CD4-positive, CD25-positive, alpha-beta regulatory T cell (primary cell): ENCODE data around the gene VDR. TPM values are rescaled to one million over a fixed set of nuclear protein-coding genes. Genes with fewer than 3 reads are reported as not detected.

ENCODE experiments used
- ATAC-seq, 2 donors: fragments of 150-1000 bp; cut with Tn5 transposase; one replicate each; pipeline ENCODE4 v1.10.0; 2021; ENCODE audit warnings: low read depth in 2 of 2, moderate number of reproducible peaks in 2 of 2, moderate library complexity in 1 of 2
- DNase-seq, 3 donors: peaks; one replicate each; pipeline versions ENCODE4 v3.0.0 to v3.0.0-alpha.2; 2012 to 2022; ENCODE audit warnings: mixed read lengths in 1 of 3
- H3K27ac ChIP-seq: one replicate; pipeline ENCODE4 v1.7.0; 2013; ENCODE audit warnings: mild to moderate bottlenecking, low read length; ENCODE audit not compliant: insufficient read depth, poor library complexity, severe bottlenecking
- H3K27me3 ChIP-seq: one replicate; pipeline ENCODE4 v1.7.0; 2013; ENCODE audit warnings: low read length; ENCODE audit not compliant: control insufficient read depth, insufficient read depth
- H3K36me3 ChIP-seq: one replicate; pipeline ENCODE4 v1.7.0; 2013; ENCODE audit warnings: mild to moderate bottlenecking, low read length, moderate library complexity; ENCODE audit not compliant: control insufficient read depth, insufficient read depth
- H3K4me1 ChIP-seq: 2 replicates; pipeline ENCODE4 v1.7.0; 2013; ENCODE audit warnings: mild to moderate bottlenecking, low read length; ENCODE audit not compliant: insufficient read depth, control insufficient read depth, poor library complexity, severe bottlenecking
- H3K4me3 ChIP-seq: one replicate; pipeline ENCODE4 v1.7.0; 2013; ENCODE audit warnings: low read depth, mild to moderate bottlenecking, low read length, moderate library complexity
- H3K9me3 ChIP-seq, 2 experiments: 1 replicate in 1 of 2; 2 replicates in 1 of 2; pipeline ENCODE4 v1.7.0; 2013; ENCODE audit warnings: low read length in 2 of 2, mild to moderate bottlenecking in 1 of 2, moderate library complexity in 1 of 2; ENCODE audit not compliant: control insufficient read depth in 2 of 2
- H3K27ac Mint-ChIP-seq, 3 donors: one replicate each; pipeline ENCODE4 v1.8.0; 2020 to 2022; ENCODE audit warnings: mild to moderate bottlenecking in 3 of 3, mixed read lengths in 3 of 3, moderate library complexity in 2 of 3
- H3K27me3 Mint-ChIP-seq: one replicate; pipeline ENCODE4 v1.8.0; 2022; ENCODE audit warnings: mild to moderate bottlenecking, mixed read lengths
- H3K36me3 Mint-ChIP-seq: one replicate; pipeline ENCODE4 v1.8.0; 2020; ENCODE audit warnings: mixed read lengths
- H3K4me1 Mint-ChIP-seq, 4 donors: one replicate each; pipeline ENCODE4 v1.8.0; 2020 to 2022; ENCODE audit warnings: mixed read lengths in 4 of 4, mild to moderate bottlenecking in 1 of 4
- H3K4me3 Mint-ChIP-seq, 4 donors: one replicate each; pipeline ENCODE4 v1.8.0; 2020 to 2022; ENCODE audit warnings: mild to moderate bottlenecking in 4 of 4, mixed read lengths in 4 of 4, moderate library complexity in 3 of 4
- H3K9me3 Mint-ChIP-seq, 7 donors: one replicate each; pipeline ENCODE4 v1.8.0; 2020 to 2022; ENCODE audit warnings: mixed read lengths in 7 of 7, mild to moderate bottlenecking in 3 of 7, moderate library complexity in 2 of 7
- polyA plus RNA-seq, 4 donors: library from polyadenylated mRNA; unstranded; fragments of 300-500 nt; fragmentation: Illumina TruSeq; gene quantifications; one replicate each; pipeline ENCODE4 v1.2.3, GENCODE V29; 2021
- total RNA-seq: library from RNA; stranded (reverse); gene quantifications from one replicate; pipeline ENCODE4 v1.2.3, GENCODE V29; 2022

Gene VDR
- total and polyA plus RNA-seq, 5 donors from 2014 or later, result 1.6 to 4.5 (median 2.8) TPM

DNA sequence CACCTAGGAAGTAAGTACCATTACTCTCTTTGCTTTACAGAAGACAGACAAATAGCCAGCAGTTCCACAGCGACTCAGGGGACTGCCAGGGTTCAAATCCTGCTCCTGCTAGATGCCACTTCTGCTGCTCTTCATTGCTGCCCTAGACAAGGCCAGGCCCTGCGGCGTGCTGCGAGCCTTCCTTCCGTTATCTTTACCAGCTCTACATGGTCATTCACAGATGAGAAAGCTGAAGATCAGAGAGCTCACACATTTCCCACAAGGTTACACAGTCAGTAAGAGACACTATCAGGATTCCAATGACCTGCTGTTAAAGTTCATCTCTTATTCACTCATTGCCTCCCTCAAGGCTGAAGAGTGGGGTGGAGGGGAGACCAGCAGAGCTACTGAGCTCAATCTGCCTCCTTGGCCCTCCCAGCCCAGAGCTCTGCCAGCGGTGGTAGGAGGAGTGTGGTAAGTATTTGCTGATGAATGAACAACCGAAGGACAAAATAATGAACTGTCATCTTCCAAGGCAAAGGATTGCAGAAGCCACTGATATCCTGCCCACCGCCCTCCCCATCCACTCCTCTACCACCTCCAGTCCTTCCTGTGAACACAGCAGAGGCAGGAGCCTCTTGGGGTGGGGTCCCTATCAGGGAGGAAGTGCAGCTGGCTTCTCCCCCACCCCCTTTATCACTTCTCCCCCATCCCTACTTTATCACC lies 70.4 kb downstream of the VDR start:
- Histone ChIP-seq H3K36me3 (no peaks in the 10 kb centered on the region), H3K27me3 (no peaks in the 10 kb centered on the region), H3K4me3 (no peak overlapping the region), H3K4me1 (peaks cover 63% of the 10 kb centered on the region), H3K27ac (peak overlapping the region; percentile 85), H3K9me3 (no peaks in the 10 kb centered on the region)
- H3K27ac Mint-ChIP-seq, result peak overlapping the region; percentile 97
- peak overlapping the region; percentile 47 to 68 (median 52) for H3K4me3 Mint-ChIP-seq
- H3K4me1 Mint-ChIP-seq, result peaks cover 19 to 76% (median 46%) of the 10 kb centered on the region in 4 donors
- DNase-seq, result no peak
- no peak for ATAC-seq
- H3K36me3 Mint-ChIP-seq, result no peaks in the 10 kb centered on the region
- no peaks in the 10 kb centered on the region for H3K9me3 Mint-ChIP-seq
- H3K27me3 Mint-ChIP-seq, result no peaks in the 10 kb centered on the region

DNA sequence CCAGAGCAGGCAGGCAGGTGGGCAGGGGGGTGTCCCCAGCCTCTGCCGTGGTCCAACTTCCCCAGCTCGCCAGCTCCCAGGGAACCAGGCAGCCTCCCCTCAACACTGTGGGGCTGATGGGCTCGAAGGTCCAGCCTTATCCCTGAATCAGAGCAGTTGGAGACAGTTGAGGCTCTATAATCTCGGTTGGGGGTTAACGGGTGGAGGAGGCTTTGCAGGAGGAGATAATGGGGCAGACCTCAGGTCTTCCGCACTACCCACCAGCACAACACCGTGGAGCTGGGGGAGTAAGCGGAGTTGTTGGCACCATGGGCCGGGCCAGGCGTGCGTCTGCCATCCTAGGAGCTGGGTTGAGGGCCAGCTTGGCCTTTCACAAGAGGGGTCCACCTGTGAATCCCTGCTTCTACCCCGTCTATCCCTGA lies 71.2 kb downstream of the VDR start:
- ATAC-seq (no peak), DNase-seq (no peak)
- peak overlapping the region in 3 of 4 donors; percentile 39 to 92 (median 70) for H3K4me3 Mint-ChIP-seq
- Histone ChIP-seq H3K4me1 (peaks cover 71% of the 10 kb centered on the region), H3K27me3 (no peaks in the 10 kb centered on the region), H3K9me3 (no peaks in the 10 kb centered on the region), H3K36me3 (no peaks in the 10 kb centered on the region), H3K4me3 (no peak overlapping the region), H3K27ac (peak overlapping the region; percentile 85)
- H3K9me3 Mint-ChIP-seq, result no peaks in the 10 kb centered on the region
- H3K27me3 Mint-ChIP-seq, result no peaks in the 10 kb centered on the region
- peak overlapping the region; percentile 97 for H3K27ac Mint-ChIP-seq
- H3K4me1 Mint-ChIP-seq, result peaks cover 19 to 83% (median 53%) of the 10 kb centered on the region in 4 donors
- no peaks in the 10 kb centered on the region for H3K36me3 Mint-ChIP-seq

DNA sequence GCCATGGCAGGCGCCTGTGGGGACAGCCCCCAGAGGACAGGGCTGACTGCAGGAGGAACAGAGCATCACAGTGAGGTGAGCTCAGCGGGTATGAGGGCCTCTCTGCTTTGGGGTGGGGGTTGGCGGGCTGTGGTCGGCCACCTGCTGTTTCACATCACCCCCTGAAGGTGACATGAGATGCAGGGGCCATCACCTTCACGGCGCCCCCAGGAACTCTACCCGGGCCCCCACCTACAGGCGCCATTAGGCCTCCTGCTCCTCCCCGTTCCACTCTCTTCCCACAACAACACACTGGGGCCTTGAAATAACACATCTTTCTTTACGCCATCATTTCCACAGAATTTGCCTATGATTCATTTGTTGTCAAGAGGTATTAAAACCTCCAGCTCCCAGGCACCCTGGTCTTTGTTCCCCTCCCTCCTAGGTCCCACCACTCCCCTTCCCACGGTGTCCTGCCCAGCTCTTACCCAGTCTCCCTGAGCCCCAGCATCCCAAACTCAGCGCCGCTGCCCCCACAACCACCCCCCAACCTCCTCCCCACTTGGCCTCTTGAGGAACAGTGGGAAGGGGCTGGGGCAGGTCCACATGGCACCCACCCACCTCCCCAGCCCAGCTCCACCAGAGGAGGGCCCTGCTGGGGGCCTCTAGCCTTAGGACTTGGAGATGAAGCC lies 72.4 kb downstream of the VDR start:
- Mint-ChIP-seq H3K27me3 (no peaks in the 10 kb centered on the region), H3K27ac (peak overlapping the region; percentile 97), H3K4me3 (peak overlapping the region; percentile 70 to 92 (median 80)), H3K36me3 (no peaks in the 10 kb centered on the region), H3K9me3 (no peaks in the 10 kb centered on the region), H3K4me1 (peaks cover 13 to 88% (median 53%) of the 10 kb centered on the region in 4 donors)
- DNase-seq (no peak), ATAC-seq (peak; percentile 24 to 33)
- Histone ChIP-seq H3K4me3 (peak overlapping the region; percentile 32), H3K36me3 (no peaks in the 10 kb centered on the region), H3K27me3 (no peaks in the 10 kb centered on the region), H3K4me1 (peaks cover 72% of the 10 kb centered on the region), H3K27ac (peak overlapping the region; percentile 85), H3K9me3 (no peaks in the 10 kb centered on the region)

DNA sequence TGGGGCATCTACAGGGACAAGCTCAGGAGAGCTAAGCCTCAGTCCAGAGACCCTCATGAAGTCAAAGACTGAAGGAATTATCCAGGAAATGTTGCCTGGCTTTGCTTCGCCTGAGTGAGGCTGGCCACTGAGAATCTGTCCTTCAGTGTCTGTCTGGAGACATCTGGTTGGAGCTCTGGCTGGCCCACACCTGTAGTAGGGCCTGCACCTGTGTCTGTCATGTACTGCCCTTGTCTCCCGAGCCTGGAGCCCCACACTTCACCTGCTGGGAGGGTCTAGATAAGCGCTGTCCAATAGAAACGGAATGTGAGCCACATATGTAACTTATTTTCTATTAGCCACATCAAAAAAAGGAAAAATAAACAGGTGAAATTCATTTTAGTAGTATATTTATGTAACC lies 75.2 kb downstream of the VDR start:
- no peaks in the 10 kb centered on the region for H3K9me3 Mint-ChIP-seq
- H3K27ac ChIP-seq, result peak overlapping the region; percentile 49
- H3K27me3 Mint-ChIP-seq, result no peaks in the 10 kb centered on the region
- H3K9me3 ChIP-seq, result no peaks in the 10 kb centered on the region
- H3K4me1 ChIP-seq, result peaks cover 92% of the 10 kb centered on the region
- DNase-seq, result no peak
- H3K4me3 ChIP-seq, result peak overlapping the region; percentile 13
- H3K36me3 ChIP-seq, result no peaks in the 10 kb centered on the region
- peaks cover 18 to 92% (median 58%) of the 10 kb centered on the region in 4 donors for H3K4me1 Mint-ChIP-seq
- peak overlapping the region; percentile 77 to 87 (median 79) for H3K27ac Mint-ChIP-seq
- no peaks in the 10 kb centered on the region for H3K36me3 Mint-ChIP-seq
- no peak for ATAC-seq
- H3K4me3 Mint-ChIP-seq, result peak overlapping the region in 2 of 4 donors; percentile 28 to 43
- H3K27me3 ChIP-seq, result no peaks in the 10 kb centered on the region

DNA sequence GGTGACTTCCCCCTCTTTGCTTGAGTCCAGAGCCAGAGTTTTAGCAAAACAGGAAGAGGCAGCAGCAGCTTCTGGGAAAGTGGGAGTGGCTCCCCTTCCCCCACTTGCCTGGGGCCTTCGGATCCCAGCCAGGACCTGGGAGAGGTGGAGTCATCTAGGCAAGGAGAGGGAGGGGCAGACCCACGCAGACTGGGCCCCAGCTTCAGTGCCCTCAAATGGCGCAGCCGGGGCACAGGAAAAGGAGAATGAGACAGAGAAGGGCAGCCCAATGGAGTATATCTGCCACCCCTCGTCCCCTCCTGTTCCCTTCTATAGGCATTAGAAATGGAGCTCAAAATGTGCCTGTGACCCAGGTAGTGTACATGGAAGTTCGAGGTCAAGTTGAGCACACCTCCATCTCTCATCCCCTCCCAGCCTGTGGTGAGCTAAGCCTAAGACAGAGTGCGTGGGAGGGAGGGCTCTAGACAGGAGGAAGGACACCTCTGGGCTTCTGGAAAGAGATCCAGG lies 75.8 kb downstream of the VDR start:
- Mint-ChIP-seq H3K27me3 (no peaks in the 10 kb centered on the region), H3K4me3 (peak overlapping the region in 3 of 4 donors; percentile 28 to 62 (median 43)), H3K4me1 (peaks cover 21 to 92% (median 60%) of the 10 kb centered on the region in 4 donors), H3K9me3 (no peaks in the 10 kb centered on the region), H3K36me3 (no peaks in the 10 kb centered on the region), H3K27ac (peak overlapping the region; percentile 77 to 90 (median 79))
- no peak for ATAC-seq
- no peaks in the 10 kb centered on the region for H3K27me3 ChIP-seq
- H3K36me3 ChIP-seq, result no peaks in the 10 kb centered on the region
- H3K9me3 ChIP-seq, result no peaks in the 10 kb centered on the region
- H3K27ac ChIP-seq, result peak overlapping the region; percentile 49
- no peak for DNase-seq
- H3K4me1 ChIP-seq, result peaks cover 92% of the 10 kb centered on the region
- H3K4me3 ChIP-seq, result peak overlapping the region; percentile 13

DNA sequence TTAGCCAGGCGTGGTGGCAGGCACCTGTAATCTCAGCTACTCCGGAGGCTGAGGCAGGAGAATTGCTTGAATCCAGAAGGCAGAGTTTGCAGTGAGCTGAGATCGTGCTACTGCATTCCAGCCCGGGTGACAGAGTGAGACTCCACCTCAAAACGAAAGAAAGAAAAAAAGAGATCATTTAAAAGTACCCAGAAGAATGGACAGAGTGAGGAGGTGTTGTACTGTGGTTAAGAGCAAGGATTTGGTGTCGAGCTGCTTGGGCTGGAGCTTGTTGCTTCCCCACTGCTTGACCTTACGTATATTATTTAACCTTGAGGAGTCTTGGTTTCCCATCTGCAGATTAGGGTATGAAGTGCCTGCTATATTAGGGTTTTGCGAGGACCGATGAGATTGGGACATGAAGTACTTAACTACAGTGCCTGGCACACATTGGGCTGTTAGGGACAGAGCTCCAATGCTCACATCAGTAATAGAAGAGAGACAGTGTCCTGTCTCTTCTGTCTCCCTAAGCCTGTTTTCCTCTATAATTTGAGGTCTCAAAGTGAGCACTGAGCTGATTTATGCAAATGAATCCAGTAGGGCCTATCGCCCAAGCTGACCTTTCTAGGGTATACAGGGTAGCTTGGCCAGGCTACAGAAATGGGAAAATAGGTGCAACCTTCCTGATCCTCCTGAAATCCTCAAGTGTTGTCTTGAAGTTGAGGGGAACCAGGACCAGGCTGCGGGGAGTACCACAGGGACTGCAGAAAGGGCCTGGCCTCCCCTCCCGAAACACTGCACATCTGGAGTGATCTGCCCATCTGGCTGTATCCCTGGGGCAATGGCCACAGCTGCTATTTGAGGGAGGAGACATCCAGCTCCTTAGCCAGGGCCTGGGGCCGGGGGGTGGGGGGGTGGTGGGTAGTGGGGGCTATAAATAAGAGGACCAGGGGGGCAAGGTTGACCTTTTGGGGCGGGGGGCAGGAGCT lies 76.5 kb downstream of the VDR start:
- Histone ChIP-seq H3K4me3 (no peak overlapping the region), H3K4me1 (peaks cover 89% of the 10 kb centered on the region), H3K27ac (peak overlapping the region; percentile 49), H3K9me3 (no peaks in the 10 kb centered on the region), H3K27me3 (no peaks in the 10 kb centered on the region), H3K36me3 (no peaks in the 10 kb centered on the region)
- Mint-ChIP-seq H3K9me3 (no peaks in the 10 kb centered on the region), H3K4me3 (peak overlapping the region; percentile 43 to 84 (median 69)), H3K27me3 (no peaks in the 10 kb centered on the region), H3K4me1 (peaks cover 21 to 92% (median 59%) of the 10 kb centered on the region in 4 donors), H3K36me3 (no peaks in the 10 kb centered on the region), H3K27ac (peak overlapping the region; percentile 77 to 90 (median 79))
- ATAC-seq, result no peak
- no peak for DNase-seq

DNA sequence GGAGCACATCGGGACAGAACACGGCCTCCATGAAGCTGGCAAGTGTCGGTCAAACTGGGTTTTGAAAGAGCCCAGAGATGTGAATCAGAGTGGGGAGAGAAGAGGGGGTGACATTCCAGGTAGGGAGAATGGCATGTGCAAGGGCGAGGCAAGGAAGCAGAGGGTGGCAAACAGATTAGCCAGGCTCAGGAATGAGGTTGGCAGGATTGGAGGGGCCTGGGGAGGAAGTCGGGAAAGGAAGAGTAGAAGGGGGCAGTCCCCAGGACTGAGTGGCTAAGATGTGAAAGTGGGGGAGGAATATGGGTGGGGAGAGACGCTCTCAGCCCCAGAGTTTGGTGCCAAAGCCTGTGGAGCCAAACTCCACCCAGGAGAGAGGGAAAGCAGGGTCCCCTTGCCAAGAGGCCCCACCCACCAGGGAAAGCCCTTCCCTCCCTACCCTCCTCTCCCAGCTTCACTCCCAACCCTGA lies 79.6 kb downstream of the VDR start:
- peaks cover 19 to 92% (median 59%) of the 10 kb centered on the region in 4 donors for H3K4me1 Mint-ChIP-seq
- Histone ChIP-seq H3K4me3 (peak overlapping the region; percentile 37), H3K4me1 (peaks cover 75% of the 10 kb centered on the region), H3K36me3 (no peaks in the 10 kb centered on the region), H3K9me3 (no peaks in the 10 kb centered on the region), H3K27me3 (no peaks in the 10 kb centered on the region), H3K27ac (peak overlapping the region; percentile 74)
- DNase-seq (no peak), ATAC-seq (no peak)
- H3K4me3 Mint-ChIP-seq, result peak overlapping the region in 3 of 4 donors; percentile 68 to 93 (median 78)
- no peaks in the 10 kb centered on the region for H3K9me3 Mint-ChIP-seq
- H3K27me3 Mint-ChIP-seq, result no peaks in the 10 kb centered on the region
- H3K27ac Mint-ChIP-seq, result peak overlapping the region; percentile 92 to 97 (median 96)
- no peaks in the 10 kb centered on the region for H3K36me3 Mint-ChIP-seq
